ENCODE results near the gene PHB1. TPM values are rescaled to one million over a fixed set of nuclear protein-coding genes. Genes with fewer than 3 reads are reported as not detected.

PHB1 gene
- total and polyA plus RNA-seq, 2 of the 8 experiments (the other 6 are each of a cell fraction or from before 2014, with no cell fraction given), result 386 to 597 TPM

- TF ChIP-seq CBX5 (IDR thresholded peaks at IDR 0.05; ENCODE audit: low read depth, low read length) (no peak), HDAC2 (IDR thresholded peaks at IDR 0.05; ENCODE audit: borderline replicate concordance in 1 of 2, low read depth in 2 of 2, low read length in 2 of 2) (0 out of 4 replicates have a peak, but pooled peaks of 1 of the 2 experiments have one; percentile 48), KDM4A (IDR thresholded peaks at IDR 0.05; ENCODE audit: low read depth, low read length, severe bottlenecking) (peak; percentile 60), SAP30 (IDR thresholded peaks at IDR 0.05; ENCODE audit: insufficient read depth, insufficient replicate concordance, low read length) (peak; percentile 67)
- Histone ChIP-seq H2AFZ (ENCODE audit: low read length) (no peak overlapping the region), H3K14ac (ENCODE audit: insufficient read length) (no peak overlapping the region), H4K20me1 (replicated peaks in 1 of 2; ENCODE audit: control insufficient read depth in 1 of 2, insufficient read depth in 2 of 2, low read length in 2 of 2) (peaks cover 2 to 4% of the 10 kb centered on the region in 2 experiments), H3K56ac (replicated peaks; ENCODE audit: insufficient read length, low read depth, low read length) (peak overlapping the region; percentile 63), H4K8ac (ENCODE audit: extremely low read depth, insufficient read depth, low read length) (peak overlapping the region; percentile 88; the same call in 1 of the 2 replicates), H3K9ac (replicated peaks in 1 of 4; ENCODE audit: extremely low read depth in 1 of 4, low read depth in 3 of 4, low read length in 3 of 4) (peak overlapping the region; percentile 66 to 97 (median 86)), H3K27me3 (replicated peaks in 1 of 4; ENCODE audit: control insufficient read depth in 3 of 4, extremely low read depth in 1 of 4, insufficient read depth in 3 of 4, low read length in 3 of 4) (no peaks in the 10 kb centered on the region), H3K4me1 (replicated peaks in 1 of 4; ENCODE audit: control insufficient read depth in 3 of 4, insufficient read depth in 4 of 4, low read length in 3 of 4) (peaks cover 5 to 14% (median 7%) of the 10 kb centered on the region in 4 experiments; a peak in 6 of 7 replicates), H3K23ac (ENCODE audit: insufficient read length) (no peak overlapping the region), H3K9me3 (ENCODE audit: insufficient read depth in 2 of 2, low read depth in 1 of 2, low read length in 1 of 2) (no peaks in the 10 kb centered on the region), H2BK15ac (ENCODE audit: low read length) (no peak overlapping the region), H2BK12ac (ENCODE audit: low read depth, low read length) (no peak overlapping the region), H4K91ac (replicated peaks; ENCODE audit: insufficient read length, low read length) (no peak overlapping the region), H3K79me2 (ENCODE audit: control insufficient read depth in 1 of 2, insufficient read depth in 2 of 2, low read length in 2 of 2) (peaks cover 10 to 50% of the 10 kb centered on the region in 2 experiments; a peak in 3 of 4 replicates), H3K4ac (replicated peaks; ENCODE audit: insufficient read length, low read depth, low read length) (no peak overlapping the region), H2AK5ac (ENCODE audit: low read depth, low read length) (no peak overlapping the region), H3K18ac (ENCODE audit: extremely low read depth, low read length) (0 out of 2 replicates have a peak overlapping the region, but pooled peaks have one; percentile 56), H3K36me3 (ENCODE audit: control insufficient read depth in 2 of 4, insufficient read depth in 4 of 4, low read length in 3 of 4) (no peaks in the 10 kb centered on the region), H3K79me1 (ENCODE audit: low read depth, low read length) (peaks cover 5% of the 10 kb centered on the region; the same call in 1 of the 2 replicates), H4K5ac (ENCODE audit: insufficient read length, low read depth, low read length) (peak overlapping the region; percentile 22), H3K23me2 (ENCODE audit: low read depth, low read length) (peaks cover 11% of the 10 kb centered on the region), H3K27ac (ENCODE audit: low read depth, low read length) (peak overlapping the region; percentile 82; the same call in 1 of the 2 replicates), H3K4me3 (ENCODE audit: extremely low read depth in 1 of 4, insufficient read depth in 2 of 4, low read depth in 3 of 4, low read length in 4 of 4) (peak overlapping the region; percentile 86 to 98 (median 89)), H2BK20ac (ENCODE audit: low read length) (no peak overlapping the region), H2BK5ac (ENCODE audit: low read depth, low read length) (peak overlapping the region; percentile 79; the same call in 1 of the 2 replicates), H3K4me2 (ENCODE audit: insufficient read depth in 1 of 2, low read depth in 2 of 2, low read length in 2 of 2) (peak overlapping the region; percentile 97 to 99), H2BK120ac (replicated peaks; ENCODE audit: low read depth, low read length) (no peak overlapping the region)
- ChIA-PET CTCF (ENCODE audit: partially characterized antibody) (interaction anchor here (0.9 to 5.0 kb wide), 4 partner anchors 7 to 195 kb away, joined by 3 to 23 read pairs (median 3); no protein-coding TSS in a partner anchor), POLR2A (ENCODE audit: partially characterized antibody) (interaction anchor here (0.9 to 1.5 kb wide), 4 partner anchors 11 to 22 kb away, joined by 3 to 4 read pairs (median 4); no protein-coding TSS in a partner anchor)
- no peak for FAIRE-seq
- peak in 1 of 2 experiments; percentile 68 for DNase-seq (ENCODE audit: low read depth in 1 of 2, low spot score in 2 of 2)
- 4% methylated on average over 22 of the region's 52 CpGs; no CpG with 5 or more reads in 1 of the 2 experiments for WGBS, 2 experiments (ENCODE audit: extremely low coverage in 1 of 2, insufficient coverage in 1 of 2, insufficient read length in 1 of 2, insufficient replicate concordance in 2 of 2, low coverage in 1 of 2, low lambda C conversion rate in 2 of 2, missing lambda C conversion rate in 1 of 2)
These were observed 53.4 kb downstream of the PHB1 start for GRCh38 chr17:49361129-49361901.
